NT2/D1 (cell line): ENCODE results near the gene MAP3K9.

Experiments used
- SUZ12 ChIP-seq: IDR thresholded peaks from 2 replicates; pipeline ENCODE4 v1.6.1; 2011; ENCODE audit not compliant: insufficient read length, insufficient read depth; ENCODE audit errors: extremely low read depth
- YY1 ChIP-seq: IDR thresholded peaks from 2 replicates; pipeline ENCODE4 v1.6.1; 2011; ENCODE audit not compliant: insufficient read length, insufficient read depth
- ZNF274 ChIP-seq: IDR thresholded peaks from 2 replicates; pipeline ENCODE4 v1.6.1; 2011; ENCODE audit warnings: mild to moderate bottlenecking, low read depth, low read length

DNA sequence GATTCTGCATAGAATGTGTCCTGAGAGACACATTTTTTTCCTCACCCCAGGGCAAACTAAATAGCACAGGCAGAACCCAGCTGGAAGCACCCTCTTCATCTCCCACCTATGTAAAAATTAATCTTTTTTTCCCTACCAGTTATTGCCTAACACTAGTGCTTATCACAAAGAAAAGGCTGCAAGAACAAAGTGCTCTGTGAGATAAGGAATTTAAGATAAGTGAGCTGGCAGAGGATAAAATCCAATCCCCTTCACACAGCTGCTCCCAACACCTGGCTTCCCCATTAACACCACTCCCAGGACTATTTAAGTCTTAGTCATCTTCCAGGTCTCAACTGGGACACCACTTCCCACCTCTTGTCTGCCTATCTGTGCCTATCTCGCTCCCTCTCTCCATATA is 92.4 kb downstream of the MAP3K9 start:
- TF ChIP-seq ZNF274 = no peak
- TF ChIP-seq YY1 = no peak
- TF ChIP-seq SUZ12 = no peak
